ENCODE measurements around the gene MARCO. TPM values are rescaled to one million over a fixed set of nuclear protein-coding genes. Genes with fewer than 3 reads are reported as not detected.

Gene MARCO, protein sequence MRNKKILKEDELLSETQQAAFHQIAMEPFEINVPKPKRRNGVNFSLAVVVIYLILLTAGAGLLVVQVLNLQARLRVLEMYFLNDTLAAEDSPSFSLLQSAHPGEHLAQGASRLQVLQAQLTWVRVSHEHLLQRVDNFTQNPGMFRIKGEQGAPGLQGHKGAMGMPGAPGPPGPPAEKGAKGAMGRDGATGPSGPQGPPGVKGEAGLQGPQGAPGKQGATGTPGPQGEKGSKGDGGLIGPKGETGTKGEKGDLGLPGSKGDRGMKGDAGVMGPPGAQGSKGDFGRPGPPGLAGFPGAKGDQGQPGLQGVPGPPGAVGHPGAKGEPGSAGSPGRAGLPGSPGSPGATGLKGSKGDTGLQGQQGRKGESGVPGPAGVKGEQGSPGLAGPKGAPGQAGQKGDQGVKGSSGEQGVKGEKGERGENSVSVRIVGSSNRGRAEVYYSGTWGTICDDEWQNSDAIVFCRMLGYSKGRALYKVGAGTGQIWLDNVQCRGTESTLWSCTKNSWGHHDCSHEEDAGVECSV
- not detected in 2 replicates for total RNA-seq (2014; rRNA removed; shearing (Covaris generic))

GRCh38 chr2:118942031-118942430 lies at the start of gene MARCO:
Gene MARCO (plus strand): TSS chr2:118942194. CDS start chr2:118942301, 107 bp downstream.
- H3K27ac ChIP-seq: no peak within 1 kb of the TSS

DNA sequence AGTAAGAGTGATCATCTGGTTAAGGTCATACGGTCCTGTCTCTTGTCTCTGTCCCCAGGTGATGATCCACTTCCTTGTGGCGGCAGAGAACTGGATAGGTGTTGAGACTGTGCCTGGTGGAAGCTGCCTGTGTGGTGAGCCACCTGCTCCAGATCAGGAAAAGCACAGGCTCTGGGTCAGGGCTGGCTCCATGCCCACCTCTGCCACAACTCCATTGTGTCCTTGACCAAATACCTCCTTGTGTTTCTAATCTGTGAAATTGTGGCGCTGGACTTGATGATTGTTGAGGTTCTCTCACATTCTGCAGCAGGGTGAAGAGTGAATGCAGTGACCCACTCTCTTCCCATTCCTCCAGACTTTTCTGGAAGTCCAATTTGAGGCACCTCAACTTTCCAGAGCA lies 48.9 kb upstream of the MARCO start:
- Histone ChIP-seq H3K27me3 (replicated peaks) (no peaks in the 10 kb centered on the region; the same call in 1 of the 2 replicates), H3K9me3 (replicated peaks) (peaks cover 4% of the 10 kb centered on the region; the same call in 1 of the 2 replicates), H3K27ac (no peak overlapping the region), H3K36me3 (no peaks in the 10 kb centered on the region), H3K4me1 (replicated peaks) (no peaks in the 10 kb centered on the region), H3K4me3 (no peak overlapping the region)
- peak in 1 of 2 experiments; percentile 37 for DNase-seq (ENCODE audit: low read depth in 1 of 2, low spot score in 2 of 2)

More at GRCh38 chr2:118942031-118942430, at the start of gene MARCO:
- H3K27me3 ChIP-seq (replicated peaks): peaks cover 4% of the 10 kb centered on the region; the same call in 1 of the 2 replicates
- no peaks in the 10 kb centered on the region for H3K36me3 ChIP-seq
- DNase-seq (ENCODE audit: low read depth in 1 of 2, low spot score in 2 of 2): no peak
- no peaks in the 10 kb centered on the region for H3K9me3 ChIP-seq (replicated peaks)
- H3K4me1 ChIP-seq (replicated peaks): no peaks in the 10 kb centered on the region
- H3K4me3 ChIP-seq: no peak within 1 kb of the TSS

- H3K27me3 ChIP-seq (replicated peaks): no peaks in the 10 kb centered on the region
- no peak overlapping the region for H3K27ac ChIP-seq
- H3K36me3 ChIP-seq: no peaks in the 10 kb centered on the region
- DNase-seq (ENCODE audit: low read depth in 1 of 2, low spot score in 2 of 2): no peak
- no peaks in the 10 kb centered on the region for H3K4me1 ChIP-seq (replicated peaks)
- no peaks in the 10 kb centered on the region for H3K9me3 ChIP-seq (replicated peaks)
- H3K4me3 ChIP-seq: no peak overlapping the region
Measured at GRCh38 chr2:118902266-118903028, 39.5 kb upstream of the MARCO start.

GRCh38 chr2:118903029-118903351 lies 39.0 kb upstream of the MARCO start:
- Histone ChIP-seq H3K4me1 (replicated peaks) (no peaks in the 10 kb centered on the region), H3K27me3 (replicated peaks) (no peaks in the 10 kb centered on the region), H3K4me3 (no peak overlapping the region), H3K27ac (no peak overlapping the region), H3K36me3 (no peaks in the 10 kb centered on the region), H3K9me3 (replicated peaks) (no peaks in the 10 kb centered on the region)
- no peak for DNase-seq (ENCODE audit: low read depth in 1 of 2, low spot score in 2 of 2)

GRCh38 chr2:118903551-118904479 lies 38.2 kb upstream of the MARCO start:
- no peak overlapping the region for H3K27ac ChIP-seq
- no peak for DNase-seq (ENCODE audit: low read depth in 1 of 2, low spot score in 2 of 2)
- no peaks in the 10 kb centered on the region for H3K4me1 ChIP-seq (replicated peaks)
- no peaks in the 10 kb centered on the region for H3K27me3 ChIP-seq (replicated peaks)
- no peaks in the 10 kb centered on the region for H3K9me3 ChIP-seq (replicated peaks)
- no peak overlapping the region for H3K4me3 ChIP-seq
- no peaks in the 10 kb centered on the region for H3K36me3 ChIP-seq

DNA sequence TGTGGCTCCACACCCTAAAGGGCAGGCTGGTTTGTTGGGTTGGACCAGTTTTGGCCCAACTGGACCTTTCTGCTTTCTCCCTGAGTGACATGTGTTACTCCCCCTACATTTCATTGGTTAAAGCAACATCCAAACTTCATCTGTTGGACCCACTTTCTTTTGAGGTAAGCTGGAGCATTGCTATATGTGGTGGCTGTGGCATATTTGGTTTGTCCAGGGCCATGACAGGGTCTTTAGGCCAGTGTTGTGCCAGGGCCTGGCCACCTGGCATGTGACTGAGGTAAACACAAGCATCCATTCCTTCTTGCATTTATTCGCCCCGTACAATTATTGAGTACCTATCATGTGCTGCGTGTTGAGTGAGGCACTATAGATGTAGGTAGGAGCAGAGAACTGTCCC lies 36.8 kb upstream of the MARCO start:
- H3K4me1 ChIP-seq (replicated peaks): no peaks in the 10 kb centered on the region
- no peaks in the 10 kb centered on the region for H3K9me3 ChIP-seq (replicated peaks)
- no peaks in the 10 kb centered on the region for H3K36me3 ChIP-seq
- no peaks in the 10 kb centered on the region for H3K27me3 ChIP-seq (replicated peaks)
- no peak overlapping the region for H3K27ac ChIP-seq
- DNase-seq (ENCODE audit: low read depth in 1 of 2, low spot score in 2 of 2): no peak
- no peak overlapping the region for H3K4me3 ChIP-seq

GRCh38 chr2:118906186-118906585 lies 35.8 kb upstream of the MARCO start:
- no peaks in the 10 kb centered on the region for H3K9me3 ChIP-seq (replicated peaks)
- H3K4me1 ChIP-seq (replicated peaks): no peaks in the 10 kb centered on the region
- H3K36me3 ChIP-seq: no peaks in the 10 kb centered on the region
- H3K27ac ChIP-seq: no peak overlapping the region
- DNase-seq (ENCODE audit: low read depth in 1 of 2, low spot score in 2 of 2): no peak
- H3K4me3 ChIP-seq: no peak overlapping the region
- H3K27me3 ChIP-seq (replicated peaks): no peaks in the 10 kb centered on the region

DNA sequence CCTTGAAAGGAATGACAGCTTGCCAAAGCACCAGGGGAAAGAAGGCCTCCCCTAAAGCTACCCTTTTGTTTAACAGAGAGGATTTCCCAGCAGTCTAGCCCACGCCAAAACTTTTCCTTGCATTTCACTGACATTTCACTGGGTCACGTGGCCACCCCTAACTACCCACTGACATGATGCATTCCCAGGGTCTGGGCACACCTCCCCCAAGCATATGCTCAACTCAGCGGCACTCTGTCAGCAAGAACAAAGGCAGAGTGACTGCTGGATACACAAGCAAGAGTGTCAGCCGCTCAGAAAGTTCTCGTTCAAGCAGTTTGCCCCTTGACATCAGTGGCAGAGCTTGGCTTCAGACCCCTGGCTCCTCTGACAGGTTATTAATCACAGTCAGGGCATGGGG lies 34.2 kb upstream of the MARCO start:
- Histone ChIP-seq H3K36me3 (no peaks in the 10 kb centered on the region), H3K27me3 (replicated peaks) (no peaks in the 10 kb centered on the region), H3K27ac (no peak overlapping the region), H3K9me3 (replicated peaks) (no peaks in the 10 kb centered on the region), H3K4me3 (no peak overlapping the region), H3K4me1 (replicated peaks) (no peaks in the 10 kb centered on the region)
- DNase-seq (ENCODE audit: low read depth in 1 of 2, low spot score in 2 of 2): no peak

GRCh38 chr2:118909191-118909590 lies 32.8 kb upstream of the MARCO start:
- no peak overlapping the region for H3K4me3 ChIP-seq
- H3K36me3 ChIP-seq: no peaks in the 10 kb centered on the region
- DNase-seq (ENCODE audit: low read depth in 1 of 2, low spot score in 2 of 2): no peak
- no peaks in the 10 kb centered on the region for H3K9me3 ChIP-seq (replicated peaks)
- no peaks in the 10 kb centered on the region for H3K27me3 ChIP-seq (replicated peaks)
- H3K27ac ChIP-seq: no peak overlapping the region
- no peaks in the 10 kb centered on the region for H3K4me1 ChIP-seq (replicated peaks)

GRCh38 chr2:118911166-118911856 lies 30.7 kb upstream of the MARCO start:
- H3K36me3 ChIP-seq: no peaks in the 10 kb centered on the region
- H3K4me1 ChIP-seq (replicated peaks): no peaks in the 10 kb centered on the region
- H3K4me3 ChIP-seq: no peak overlapping the region
- H3K9me3 ChIP-seq (replicated peaks): no peaks in the 10 kb centered on the region
- no peak overlapping the region for H3K27ac ChIP-seq
- H3K27me3 ChIP-seq (replicated peaks): no peaks in the 10 kb centered on the region
- DNase-seq (ENCODE audit: low read depth in 1 of 2, low spot score in 2 of 2): no peak

GRCh38 chr2:118911936-118912335 lies 30.1 kb upstream of the MARCO start:
- no peaks in the 10 kb centered on the region for H3K9me3 ChIP-seq (replicated peaks)
- no peaks in the 10 kb centered on the region for H3K36me3 ChIP-seq
- H3K4me1 ChIP-seq (replicated peaks): no peaks in the 10 kb centered on the region
- no peak overlapping the region for H3K27ac ChIP-seq
- no peak overlapping the region for H3K4me3 ChIP-seq
- DNase-seq (ENCODE audit: low read depth in 1 of 2, low spot score in 2 of 2): no peak
- H3K27me3 ChIP-seq (replicated peaks): no peaks in the 10 kb centered on the region

DNA sequence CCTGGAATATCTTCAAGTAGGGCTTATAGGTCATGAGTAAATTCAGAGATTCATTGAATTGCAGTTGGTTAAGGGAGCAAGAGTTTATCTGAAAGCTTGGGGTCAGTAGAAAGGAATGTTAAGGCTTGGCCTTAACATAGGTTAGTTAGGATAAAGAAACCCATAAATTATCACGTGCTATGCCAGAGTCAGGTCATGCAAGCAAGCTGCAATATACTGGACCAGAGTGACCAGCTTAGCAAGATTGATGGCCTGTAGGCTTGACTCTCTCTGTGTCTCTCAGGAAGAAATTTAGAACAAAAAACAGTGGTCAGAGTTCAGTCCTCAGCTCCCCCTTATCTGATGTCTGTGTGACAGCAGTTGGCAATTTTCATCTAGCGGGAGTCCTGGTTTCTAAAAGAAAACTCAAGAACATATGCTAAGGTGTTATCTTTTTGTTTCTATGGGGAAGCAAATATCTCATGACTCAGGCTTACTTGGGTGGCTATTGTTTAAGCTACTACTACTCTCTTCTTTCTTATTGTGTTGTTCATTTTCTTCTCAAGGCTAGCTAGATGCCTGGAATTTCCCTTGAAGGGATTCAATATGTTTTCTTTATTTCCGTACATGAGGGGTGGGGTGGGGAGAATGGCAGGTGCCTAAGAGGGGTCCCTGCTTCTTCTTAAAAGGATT lies 28.7 kb upstream of the MARCO start:
- Histone ChIP-seq H3K9me3 (replicated peaks) (no peaks in the 10 kb centered on the region), H3K27ac (no peak overlapping the region)
- DNase-seq (ENCODE audit: low read depth in 1 of 2, low spot score in 2 of 2): no peak

More for the DNA sequence above, 28.7 kb upstream of the MARCO start:
- Histone ChIP-seq H3K4me1 (replicated peaks) (no peaks in the 10 kb centered on the region), H3K36me3 (no peaks in the 10 kb centered on the region), H3K4me3 (no peak overlapping the region), H3K27me3 (replicated peaks) (no peaks in the 10 kb centered on the region)

Measured in SJSA1 (cell line).